CD4-positive, alpha-beta T cell treated with Interleukin-12 subunit alpha and Interleukin-12 subunit beta, for 1 hour (primary cell): ENCODE measurements around the gene ATP6V0D1.

ENCODE experiments used
- DNase-seq: peaks from one replicate; pipeline ENCODE4 v3.0.0-alpha.2; 2020

The ATP6V0D1 gene

DNA sequence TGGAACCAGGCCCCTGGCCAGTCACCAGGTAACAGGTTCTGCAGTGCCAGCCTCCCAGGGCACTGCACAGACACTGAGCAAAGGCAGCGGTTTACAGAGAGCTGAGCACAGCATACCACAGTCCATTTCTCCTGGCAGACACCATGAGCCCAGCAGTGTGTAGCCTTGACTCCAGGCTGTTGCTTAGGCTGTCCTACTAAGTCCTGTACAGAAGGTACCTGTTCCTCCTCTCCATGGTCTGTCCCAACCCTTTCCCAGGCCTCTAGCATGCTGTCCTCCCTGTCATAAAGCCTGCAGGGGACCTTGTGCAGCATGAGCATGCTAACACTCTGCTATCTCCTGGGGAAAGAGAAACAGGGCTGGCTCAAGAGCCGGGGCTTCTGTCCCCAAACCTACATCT lies 20.0 kb downstream of the ATP6V0D1 start:
- no peak for DNase-seq

DNA sequence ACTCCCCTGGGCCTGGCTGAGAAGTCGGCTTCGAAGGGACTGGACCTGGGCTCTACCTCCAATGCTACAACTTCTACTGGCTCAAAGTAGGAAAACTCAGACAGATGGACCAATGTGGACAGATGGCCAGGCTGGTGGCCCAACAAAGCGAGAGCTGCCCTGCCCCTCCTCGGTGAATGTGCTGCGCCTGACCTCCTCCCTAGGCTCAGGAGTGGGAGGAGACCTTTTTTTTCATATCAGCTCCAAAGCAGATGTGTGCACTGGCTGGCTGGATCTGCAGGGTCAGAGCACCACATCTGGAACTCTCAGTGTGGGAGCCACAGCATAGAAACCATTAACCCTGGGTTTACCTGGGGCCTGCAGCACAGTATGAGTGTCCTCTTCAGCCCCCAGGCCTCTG lies 20.8 kb downstream of the ATP6V0D1 start:
- no peak for DNase-seq

DNA sequence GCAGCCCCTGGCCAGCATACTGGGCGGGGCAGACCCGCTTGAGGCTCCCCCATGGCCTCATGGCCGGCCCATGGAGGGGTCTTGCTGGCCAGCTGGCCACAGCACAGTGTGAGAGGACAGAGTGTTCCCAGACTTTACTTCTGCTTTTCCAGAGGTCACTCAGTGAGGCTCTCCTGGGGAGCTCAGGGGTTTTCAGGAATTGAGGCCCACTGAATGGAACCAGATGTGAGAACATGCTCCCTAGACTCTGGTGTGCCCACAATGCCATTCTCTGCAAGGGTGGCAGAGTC lies 21.2 kb downstream of the ATP6V0D1 start:
- DNase-seq: no peak

DNA sequence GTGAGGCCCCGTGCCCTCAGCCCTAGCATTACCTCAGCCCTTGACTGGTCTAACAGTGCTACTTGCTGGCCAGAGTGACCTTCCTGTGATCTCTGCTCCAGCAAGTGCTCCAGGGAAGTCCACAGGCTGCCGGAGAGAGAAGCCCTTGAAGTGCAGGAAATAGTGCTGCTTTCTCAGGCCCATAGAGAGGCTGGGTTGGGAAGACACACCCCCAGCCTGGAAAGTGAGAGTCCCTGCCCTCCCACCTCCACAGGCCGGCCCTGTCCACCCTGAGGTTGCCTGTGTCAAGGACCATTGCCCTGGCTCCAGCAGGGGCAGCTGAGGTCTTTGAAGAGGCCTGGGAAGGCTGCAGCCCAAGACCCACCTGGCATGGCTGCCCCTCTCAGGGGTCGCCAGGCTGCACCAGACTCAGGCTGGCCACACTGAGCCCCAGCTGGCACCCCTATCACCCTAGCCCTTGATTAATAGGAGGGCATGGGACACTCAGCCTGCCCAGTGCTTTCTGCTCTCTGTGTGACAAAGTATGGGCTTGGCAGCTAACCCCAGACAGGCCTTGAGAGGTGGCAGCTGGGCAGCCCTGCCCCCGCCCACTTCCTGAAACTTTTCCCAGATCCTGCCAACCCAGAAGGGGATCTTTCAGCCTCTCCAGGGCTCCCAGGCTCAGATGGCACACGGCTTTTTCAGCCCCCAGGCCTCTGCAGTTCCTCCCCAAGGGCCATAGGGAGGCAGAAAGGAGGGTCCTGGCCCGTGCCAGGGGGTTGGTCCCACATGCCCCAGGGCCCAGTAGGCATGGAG lies 21.7 kb downstream of the ATP6V0D1 start:
- DNase-seq: no peak

DNA sequence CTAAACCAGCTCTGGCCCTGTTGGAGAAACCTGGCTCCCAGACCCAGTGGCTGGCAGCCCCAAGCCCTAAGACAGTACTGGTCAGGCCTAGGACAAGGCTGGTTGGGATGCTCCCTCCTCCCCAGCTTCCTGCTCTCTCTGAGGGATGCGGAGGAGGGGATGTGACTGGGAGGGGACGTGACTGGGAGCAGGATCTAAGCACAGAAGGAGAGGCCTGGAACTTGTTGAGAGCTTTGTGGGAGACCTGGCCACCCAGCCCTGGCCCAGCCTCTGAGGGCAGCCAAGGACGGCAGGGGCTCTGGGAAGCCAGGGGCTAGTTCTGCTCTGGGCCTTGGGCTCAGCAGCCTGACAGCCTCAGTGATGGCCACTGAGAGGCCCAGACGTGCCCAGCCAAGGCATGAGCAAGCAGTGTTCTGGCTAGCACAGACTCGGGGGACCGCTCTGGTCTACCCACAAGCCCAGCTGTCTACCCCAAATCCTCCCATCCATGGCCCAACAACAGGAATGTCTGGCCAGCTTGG lies 22.8 kb downstream of the ATP6V0D1 start:
- DNase-seq: no peak

DNA sequence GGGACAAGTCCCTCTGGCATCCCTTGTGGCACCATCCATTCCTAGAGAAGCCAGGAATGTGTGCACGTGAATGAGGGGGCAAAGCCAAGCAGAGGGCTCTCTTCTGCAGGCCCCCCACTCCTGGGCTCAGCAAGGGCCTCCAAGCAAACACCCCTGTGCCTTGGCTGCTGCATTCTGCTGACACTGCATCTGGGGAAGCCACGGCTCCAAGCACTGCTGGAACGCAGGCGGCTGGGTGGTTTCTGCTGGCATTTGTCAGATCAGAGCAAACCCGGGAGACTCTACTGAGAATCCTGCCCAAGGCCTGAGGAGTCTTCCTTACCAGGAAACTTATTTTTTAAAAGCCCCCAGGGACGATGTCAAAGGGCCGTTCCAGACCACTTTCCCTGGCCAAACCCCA lies 23.3 kb downstream of the ATP6V0D1 start:
- DNase-seq: no peak

DNA sequence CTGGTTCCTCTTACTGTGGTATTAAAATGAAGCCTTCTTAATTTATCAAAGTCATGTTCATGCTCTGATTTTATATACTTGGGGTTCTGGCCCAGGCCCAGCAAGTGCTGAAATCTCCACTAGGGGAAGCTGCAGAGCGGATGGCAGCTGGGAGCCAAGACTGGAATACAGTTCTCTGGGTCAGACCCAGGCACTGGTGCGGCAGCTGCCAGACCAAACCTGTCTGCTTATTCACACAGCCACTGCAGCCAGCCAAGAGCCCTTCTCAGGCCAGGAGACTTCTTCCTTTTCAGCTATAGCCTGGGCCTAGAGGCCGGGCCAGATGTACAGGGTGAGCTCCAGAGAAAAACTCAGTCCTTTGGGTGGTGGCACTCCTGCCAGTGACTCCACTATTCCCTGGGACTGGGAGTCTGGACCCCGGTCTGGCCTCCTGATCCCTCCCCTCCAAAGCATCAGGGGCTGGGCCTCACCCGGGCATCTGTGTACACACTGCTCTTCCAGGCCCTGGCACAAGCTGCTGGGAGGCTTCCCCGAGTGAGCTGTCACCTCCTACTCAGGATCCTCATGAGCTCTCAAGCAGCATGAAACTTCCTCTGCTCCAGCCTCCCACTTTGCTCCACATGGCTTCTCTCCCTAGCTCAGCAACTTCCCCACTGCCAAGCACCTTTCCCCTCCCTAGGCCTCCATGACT lies 24.4 kb downstream of the ATP6V0D1 start:
- no peak for DNase-seq

DNA sequence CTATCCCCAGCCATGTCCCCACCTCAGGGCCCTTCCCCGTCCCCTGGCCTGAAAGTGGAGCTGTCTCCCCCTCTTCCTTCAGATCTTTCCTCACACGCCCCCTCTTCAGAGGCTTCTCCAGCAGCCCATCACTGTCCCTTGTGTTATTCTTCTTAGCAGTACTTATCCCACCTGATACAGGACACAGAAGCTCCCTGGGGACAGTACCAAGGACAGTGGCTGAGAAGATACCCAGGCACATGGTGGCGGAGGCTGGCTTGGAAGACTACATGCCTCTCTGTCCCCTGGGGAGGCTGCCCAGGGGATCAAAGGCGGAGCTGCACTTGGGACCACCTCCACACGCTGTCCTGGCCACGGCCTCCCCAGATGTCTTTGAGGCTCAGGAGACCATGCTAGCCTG lies 26.1 kb downstream of the ATP6V0D1 start:
- DNase-seq: no peak

DNA sequence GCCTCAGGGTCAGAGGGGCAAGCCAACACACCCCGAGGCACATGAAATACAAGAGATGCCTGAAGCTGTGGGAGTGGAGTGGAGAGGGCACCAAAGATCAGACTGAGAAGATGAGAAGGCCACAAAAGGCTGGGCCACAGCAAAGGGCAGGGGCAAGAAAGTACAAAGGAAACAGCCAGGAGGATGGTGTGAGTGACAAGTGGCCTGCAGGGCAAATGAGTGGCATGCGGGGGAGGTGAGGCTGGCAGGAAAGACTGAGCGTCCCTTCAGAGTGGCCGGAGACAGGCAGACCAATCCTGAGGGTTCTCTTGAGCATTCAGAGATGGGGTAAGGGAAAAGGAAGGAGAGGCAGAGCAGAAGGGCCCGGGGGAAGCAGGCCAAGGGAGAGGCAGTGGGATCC lies 26.9 kb downstream of the ATP6V0D1 start:
- DNase-seq: no peak

DNA sequence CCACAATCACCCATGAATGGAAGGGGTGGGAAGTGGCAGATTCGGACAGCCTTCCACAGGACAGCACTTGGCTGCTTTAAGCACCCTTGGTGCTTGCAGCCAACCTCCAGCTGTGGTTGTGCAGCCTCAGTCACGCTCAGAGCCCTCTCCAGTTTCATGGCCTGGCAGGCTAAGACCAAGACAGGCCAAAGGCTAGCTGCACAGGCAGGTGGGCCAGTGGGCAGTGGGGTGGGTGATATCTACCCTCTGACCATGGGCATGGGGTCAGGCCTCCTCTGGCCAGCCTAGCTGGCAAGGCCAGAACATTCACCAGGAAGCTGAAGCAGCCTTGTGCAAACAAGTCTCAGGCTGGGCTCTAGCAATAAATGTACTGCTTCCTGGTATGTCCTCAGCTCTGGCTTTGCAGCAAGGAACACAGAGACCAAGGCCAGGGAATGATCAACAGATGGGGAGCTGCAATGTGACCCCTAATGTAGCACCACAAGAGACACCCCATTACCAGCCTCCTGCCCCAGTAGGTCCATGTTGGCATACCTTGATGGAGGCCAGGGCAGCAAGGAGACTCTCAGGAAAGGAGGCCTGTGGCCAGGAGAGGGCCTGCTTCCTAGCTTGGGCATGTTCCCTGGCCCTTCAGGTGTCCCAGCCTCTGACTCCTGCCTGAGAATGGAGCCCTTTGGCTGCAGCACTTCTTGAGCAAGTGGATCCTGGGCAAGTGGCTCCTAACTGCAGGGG lies 29.1 kb downstream of the ATP6V0D1 start:
- no peak for DNase-seq

DNA sequence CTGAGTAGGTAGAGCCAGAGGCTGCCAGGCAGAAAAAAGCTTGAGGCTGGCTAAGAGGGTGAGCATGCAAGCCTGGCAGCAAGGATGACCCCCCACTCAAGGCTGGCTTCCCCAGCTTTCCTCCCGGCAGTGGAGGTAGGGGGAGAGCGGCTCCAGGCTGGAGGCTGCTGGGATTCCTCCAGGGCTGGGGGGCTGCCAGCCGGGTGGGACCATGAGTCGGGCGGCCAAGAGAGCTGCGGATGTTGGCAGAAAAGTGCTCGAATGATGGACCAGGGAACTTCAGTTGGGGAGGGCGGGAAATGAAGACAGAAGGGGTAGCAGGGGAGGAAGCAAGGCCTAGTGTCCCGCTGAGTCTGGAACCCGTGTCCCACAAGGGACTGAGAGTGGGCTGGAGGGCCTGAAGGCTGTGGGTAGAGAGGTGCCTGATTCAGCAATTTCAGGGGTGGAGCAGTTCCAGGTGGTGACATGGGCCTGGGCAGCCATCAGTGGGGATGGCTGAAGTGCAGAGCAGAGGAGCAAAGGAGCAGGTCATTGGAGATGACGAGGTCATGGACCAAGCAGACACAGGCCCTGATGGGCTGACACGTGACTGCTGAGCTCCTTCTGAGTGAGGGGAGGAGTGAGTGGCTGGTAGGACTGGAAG lies 29.8 kb downstream of the ATP6V0D1 start:
- no peak for DNase-seq

DNA sequence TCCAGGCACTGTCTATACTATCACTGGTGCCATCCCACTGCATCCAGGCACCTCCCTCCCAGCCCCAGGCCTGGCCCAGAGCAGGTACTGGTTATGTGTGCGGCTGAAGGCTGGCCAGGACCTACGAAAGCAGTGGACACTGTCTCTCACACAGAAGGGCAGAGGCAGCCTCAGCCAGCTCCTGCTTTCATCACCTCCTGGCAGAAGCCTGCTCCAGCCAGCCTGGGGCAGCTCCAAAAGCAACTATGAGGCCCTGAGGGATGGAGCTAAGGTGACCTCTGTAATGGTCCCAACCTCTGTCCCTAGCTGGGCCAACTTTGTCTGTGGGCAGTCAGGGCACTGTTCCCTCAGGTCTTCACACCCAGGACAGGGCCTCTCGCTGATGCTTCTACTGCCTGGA lies 31.2 kb downstream of the ATP6V0D1 start:
- no peak for DNase-seq

DNA sequence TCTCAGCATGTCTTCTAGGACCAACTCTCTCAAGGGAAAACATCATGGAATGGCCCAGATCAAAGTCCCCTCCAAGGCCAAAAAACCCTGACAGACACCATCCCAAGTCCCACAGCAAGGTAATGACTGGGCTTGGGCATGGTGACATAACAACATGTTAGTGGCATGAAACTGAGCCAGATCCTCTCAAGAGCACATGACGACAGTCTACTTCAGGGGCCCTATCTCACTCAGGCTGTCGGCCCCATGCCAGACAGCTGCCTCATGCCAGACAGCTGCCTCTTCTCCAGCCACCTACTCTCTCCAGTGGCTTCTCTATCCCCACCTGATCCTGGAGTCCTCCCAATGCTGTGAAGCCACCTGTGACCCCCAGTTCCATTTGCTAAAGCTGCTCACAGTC lies 31.6 kb downstream of the ATP6V0D1 start:
- no peak for DNase-seq

DNA sequence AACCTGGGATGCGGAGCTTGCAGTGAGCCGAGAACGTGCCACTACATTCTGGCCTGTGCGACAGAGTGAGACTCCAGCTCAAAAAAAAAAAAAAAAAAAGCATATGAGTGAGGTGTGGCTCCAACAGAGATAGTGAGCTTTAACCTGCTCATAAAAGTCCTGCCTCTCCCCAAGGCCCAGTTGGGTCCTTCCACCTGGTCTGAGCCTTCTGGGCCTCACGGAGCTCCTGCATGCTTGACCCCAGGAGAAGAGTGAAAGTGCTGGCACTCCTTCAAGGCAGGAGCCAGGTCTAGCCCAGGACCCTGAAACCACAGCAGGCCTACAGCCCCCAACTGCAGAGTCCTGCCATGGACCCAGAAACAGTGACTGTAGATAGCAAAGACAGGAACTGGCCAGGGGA lies 32.4 kb downstream of the ATP6V0D1 start:
- DNase-seq: no peak

DNA sequence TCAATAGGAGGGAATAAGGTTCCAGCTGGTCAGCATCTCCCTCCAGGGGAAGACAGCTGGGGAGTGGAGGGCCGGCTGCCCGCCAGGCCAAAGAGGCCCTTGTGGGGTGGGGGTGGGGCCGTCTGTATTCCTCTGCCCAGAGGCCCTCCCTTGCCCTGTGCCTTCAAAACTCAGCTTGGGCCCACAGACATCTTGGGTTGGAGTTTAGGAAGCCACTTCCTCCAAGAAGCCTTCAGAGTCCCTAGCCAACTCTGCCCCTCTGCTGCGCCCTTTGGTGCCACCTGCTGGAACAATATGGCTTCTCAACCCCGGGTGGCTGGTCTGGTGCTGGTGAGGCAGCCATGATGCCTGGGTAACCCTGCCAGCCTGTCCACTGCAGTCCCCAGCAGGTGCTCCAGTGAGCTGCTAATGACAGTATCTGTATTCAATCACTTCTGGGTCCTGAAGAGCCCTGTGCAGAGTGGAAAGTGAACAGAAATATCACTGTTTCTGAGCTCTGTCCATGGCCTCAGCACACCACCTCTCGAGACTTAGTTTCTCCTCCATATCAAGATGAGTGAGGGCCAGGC lies 33.4 kb downstream of the ATP6V0D1 start:
- peak; percentile 60 for DNase-seq

DNA sequence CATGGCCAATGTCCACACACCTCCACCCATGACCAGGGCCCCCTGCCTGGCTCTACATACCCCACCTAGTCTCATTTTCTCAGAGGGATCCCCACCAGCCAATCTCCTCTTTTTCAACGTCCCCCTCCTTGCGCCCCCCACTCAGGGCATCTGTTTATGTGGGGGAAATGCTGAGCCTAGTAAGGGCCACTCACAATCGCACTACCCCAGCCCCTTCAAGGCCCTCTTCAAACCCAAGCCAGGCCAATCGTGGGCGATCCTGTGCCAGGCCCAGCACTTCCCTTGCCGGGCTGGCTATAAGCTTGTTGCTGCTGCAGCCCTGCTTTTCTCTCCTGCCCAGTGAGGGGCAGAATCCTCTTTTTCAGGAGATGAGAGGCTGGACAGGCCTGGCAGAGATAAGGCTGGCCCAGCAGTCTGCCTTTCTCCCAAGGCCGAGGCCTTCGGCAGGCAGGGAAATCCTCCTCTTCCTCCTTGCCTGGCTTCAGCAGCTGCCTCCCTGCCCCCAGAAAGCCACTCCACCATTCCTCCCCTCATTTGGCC lies 33.9 kb downstream of the ATP6V0D1 start:
- no peak for DNase-seq

DNA sequence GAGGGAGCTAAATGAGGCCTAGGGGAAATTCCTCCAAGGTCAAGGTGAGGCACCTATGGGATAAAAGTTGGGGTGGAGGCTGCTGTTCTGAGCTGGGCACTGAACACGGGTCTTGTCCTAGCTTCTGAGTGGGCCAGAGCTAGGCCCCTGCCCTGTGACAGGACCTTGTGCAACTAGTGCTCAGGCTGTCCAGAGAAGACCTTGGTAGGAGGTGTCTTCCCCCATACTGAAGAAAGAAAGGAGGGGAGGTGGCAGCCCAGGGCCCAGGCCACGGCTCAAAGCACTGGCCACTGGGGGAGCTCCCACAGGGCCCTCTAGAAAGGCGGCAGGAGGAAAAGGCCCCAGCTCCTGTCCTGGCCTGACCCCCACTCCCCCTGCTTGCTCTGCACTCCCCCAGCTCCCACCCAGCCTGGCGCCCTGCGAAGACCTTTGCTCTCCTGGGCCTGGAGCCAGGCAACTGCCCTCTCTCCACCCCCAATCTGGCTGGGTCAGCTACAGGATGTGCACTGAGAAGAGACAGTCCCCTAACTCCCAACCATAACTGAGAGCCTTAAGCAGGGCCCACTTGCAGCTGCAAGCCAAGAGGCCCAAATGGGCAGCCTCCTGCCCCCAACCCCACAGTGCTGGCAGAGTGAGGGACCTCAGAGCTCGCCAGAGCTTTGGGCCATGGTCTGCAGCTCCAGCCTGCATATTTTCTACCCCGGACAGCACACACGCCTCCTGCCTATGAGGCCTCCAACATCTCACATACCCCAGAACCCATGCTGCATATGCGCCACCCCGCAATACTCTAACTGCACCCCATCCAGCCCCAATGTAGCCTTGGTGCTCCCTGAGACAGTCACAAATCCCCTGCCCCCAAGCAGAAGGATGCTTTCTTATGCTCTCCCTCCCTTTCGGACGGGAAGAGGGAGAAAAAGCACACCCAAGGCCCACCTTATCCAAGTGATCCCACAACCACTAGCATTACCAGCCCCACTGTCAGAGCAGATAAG lies 34.7 kb downstream of the ATP6V0D1 start:
- no peak for DNase-seq

DNA sequence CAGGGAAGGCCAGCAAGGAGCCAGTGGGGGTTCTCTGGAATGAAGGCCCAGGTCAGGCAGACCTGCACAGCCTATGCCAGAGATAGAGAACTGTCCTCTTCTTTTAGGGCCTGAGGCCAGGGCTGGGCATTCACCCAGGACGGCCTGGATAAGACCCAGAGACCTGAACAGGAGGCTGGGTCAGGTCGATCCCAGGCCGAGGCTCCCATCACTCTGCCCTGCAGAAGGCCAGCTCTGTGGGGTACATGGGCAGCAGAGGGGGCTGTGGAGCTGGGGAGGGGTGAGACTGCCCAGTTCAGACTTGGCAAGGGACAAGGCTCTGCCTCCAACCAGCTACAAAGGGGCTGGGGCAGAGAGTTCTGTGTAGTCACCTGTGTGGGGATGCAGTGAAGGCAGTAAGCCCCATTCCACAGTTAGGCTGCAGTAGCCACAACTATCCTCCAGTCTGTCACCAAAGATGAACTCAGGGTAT lies 35.5 kb downstream of the ATP6V0D1 start:
- DNase-seq: no peak

DNA sequence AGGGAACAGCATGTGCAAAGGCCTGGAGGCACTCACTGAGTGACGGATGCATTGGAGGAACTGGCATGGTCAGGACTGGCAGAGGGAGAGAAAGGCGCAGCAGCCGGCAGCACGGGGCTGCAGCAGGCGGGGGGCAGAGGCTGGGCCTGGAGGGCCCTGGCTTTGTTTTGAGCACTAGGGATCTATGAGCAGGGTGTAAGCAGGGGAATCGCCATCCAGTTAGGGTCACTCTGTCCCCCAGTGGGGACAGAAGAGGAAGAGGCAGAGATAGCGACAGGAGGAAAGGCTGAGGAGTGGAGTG lies 35.9 kb downstream of the ATP6V0D1 start:
- no peak for DNase-seq

DNA sequence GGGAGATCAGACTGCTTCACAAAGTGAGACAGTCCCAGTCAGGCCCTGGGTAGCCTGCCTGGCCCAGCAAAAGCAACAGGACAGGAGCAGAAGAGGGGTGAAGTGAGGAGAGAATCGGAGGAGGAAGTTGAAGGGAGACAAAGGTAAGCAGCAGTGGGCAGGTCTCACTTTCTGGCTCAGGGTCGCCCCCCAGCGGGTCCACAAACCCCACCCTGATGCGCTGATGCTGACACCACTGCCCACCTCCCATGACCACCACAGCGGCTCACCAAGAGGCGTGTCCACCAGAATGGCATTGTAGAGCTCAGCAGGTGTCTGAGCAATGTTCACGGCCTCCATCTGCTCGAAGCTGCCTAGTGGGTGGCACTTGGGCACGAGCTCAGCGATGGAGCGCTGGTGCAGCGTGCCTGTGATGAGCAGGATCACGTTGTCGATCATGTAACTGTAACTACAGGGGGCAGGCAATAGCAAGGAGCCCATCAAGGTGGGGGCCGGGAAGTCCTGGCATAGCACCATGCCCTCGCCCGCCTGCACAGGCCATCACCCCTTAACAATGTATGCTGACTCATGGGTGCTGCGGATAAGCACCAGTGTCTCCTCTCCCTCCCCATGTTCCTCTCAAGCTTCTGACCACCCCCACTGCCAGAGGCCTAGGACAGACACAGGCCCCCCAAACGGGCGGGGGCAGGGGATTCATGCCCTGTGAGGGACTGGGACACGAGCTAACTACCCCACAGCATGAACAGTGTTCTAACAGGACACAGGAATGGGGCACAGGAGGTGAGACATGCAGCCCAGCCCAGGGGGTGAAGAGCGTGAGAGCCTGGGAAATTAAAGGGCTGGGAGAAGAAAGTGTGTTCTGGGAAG lies 36.5 kb downstream of the ATP6V0D1 start:
- DNase-seq: no peak

DNA sequence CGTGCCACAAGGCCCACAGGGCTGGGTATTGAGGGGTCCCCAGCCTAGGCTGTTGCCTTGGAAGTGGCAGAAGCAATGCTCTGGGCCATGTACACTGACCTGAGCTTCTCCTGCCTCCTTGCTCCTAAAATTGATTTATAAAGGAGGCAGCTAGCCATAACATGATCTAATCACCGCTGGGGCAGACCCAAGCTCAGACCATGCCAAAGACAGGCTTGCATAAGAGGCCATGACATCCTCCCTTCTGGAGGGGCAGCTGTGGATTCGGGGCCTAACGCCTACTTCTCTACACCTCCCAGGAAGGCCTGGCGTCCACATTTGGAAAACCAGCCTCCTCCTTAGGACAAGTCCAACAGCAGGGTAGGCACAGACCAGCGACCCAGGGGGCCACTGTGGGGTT lies 37.7 kb downstream of the ATP6V0D1 start:
- DNase-seq: no peak
